Heart right ventricle (tissue), 16 donors: ENCODE data around the gene RTP2. TPM values are rescaled to one million over a fixed set of nuclear protein-coding genes. Genes with fewer than 3 reads are reported as not detected.

ENCODE experiments used
- ATAC-seq, 8 donors: fragments of 200-7000 bp; cut with Tn5 transposase; one replicate each; pipeline ENCODE4 v1.9.1; 2020; ENCODE audit warnings: mild to moderate bottlenecking in 8 of 8, moderate library complexity in 8 of 8, moderate number of reproducible peaks in 1 of 8
- DNase-seq, 2 donors: peaks; one replicate each; pipeline ENCODE4 v3.0.0-alpha.2; 2020
- H3K27ac ChIP-seq, 10 donors: fragments of 200-600 bp; sonication (generic) in 2 of 10; one replicate each; pipeline versions ENCODE4 v1.5.0 to v1.8.0; 2020 to 2022; ENCODE audit warnings: mild to moderate bottlenecking in 3 of 10
- H3K27me3 ChIP-seq, 7 donors: fragments of 200-600 bp; one replicate each; pipeline ENCODE4 v1.8.0; 2021 to 2022; ENCODE audit warnings: mild to moderate bottlenecking in 2 of 7
- H3K36me3 ChIP-seq, 9 donors: fragments of 200-600 bp; sonication (generic) in 1 of 9; one replicate each; pipeline versions ENCODE4 v1.5.0 to v1.8.0; 2020 to 2022; ENCODE audit warnings: mild to moderate bottlenecking in 2 of 9
- H3K4me1 ChIP-seq, 9 donors: fragments of 200-600 bp; sonication (generic) in 1 of 9; one replicate each; pipeline versions ENCODE4 v1.5.0 to v1.8.0; 2020 to 2022; ENCODE audit warnings: mild to moderate bottlenecking in 4 of 9
- H3K4me3 ChIP-seq, 10 donors: fragments of 200-600 bp; sonication (generic) in 2 of 10; one replicate each; pipeline versions ENCODE4 v1.5.0 to v1.8.0; 2020 to 2022; ENCODE audit warnings: mild to moderate bottlenecking in 7 of 10, moderate library complexity in 2 of 10
- H3K9me3 ChIP-seq, 11 donors: fragments of 200-600 bp in 10 of 11; sonication (generic) in 2 of 11; one replicate each; pipeline versions ENCODE4 v1.5.0 to v1.8.0; 2013 to 2022; ENCODE audit warnings: mild to moderate bottlenecking in 2 of 11, control low read depth in 1 of 11, moderate library complexity in 1 of 11
- CTCF ChIP-seq, 9 donors: fragments of 200-600 bp; sonication (generic) in 2 of 9; IDR thresholded peaks; one replicate each; pipeline versions ENCODE4 v1.5.0 to v1.8.0; 2021 to 2022; ENCODE audit warnings: antibody characterized with exemption in 9 of 9, mild to moderate bottlenecking in 5 of 9, moderate library complexity in 1 of 9
- WGBS, 2 donors: extraction: QIAGEN DNeasy Blood & Tissue Kit; methylation state at CpG; one replicate each; pipeline ENCODE4 v1.1.7; 2013; ENCODE audit warnings: inconsistent platforms in 1 of 2; 5-methylcytosine and 5-hydroxymethylcytosine counted together
- intact Hi-C, 10 donors: fragments of 100-400 bp; cut with DNase I; formaldehyde crosslinking; loops; one replicate each; pipeline versions ENCODE4 v1.11.1 to v1.14.2; 2022
- polyA plus RNA-seq, 2 donors: library from polyadenylated mRNA; stranded (reverse); fragments of 200-250 nt; gene quantifications; one replicate each; pipeline ENCODE4 v1.2.3, GENCODE V29; 2013
- total RNA-seq, 10 donors: library from RNA; stranded (reverse); fragmentation: NEBNext Ultra II Directional in 3 of 10; extraction: Animal tissue kit (Norgen Biotek cat#: 25700) in 3 of 10; gene quantifications; one replicate each; pipeline versions ENCODE4 v1.2.1 to v1.2.4, GENCODE V29; 2021 to 2023
- donor health status: Arrhythmogenic right ventricular cardiomyopathy.
- donor health status: ischemic (EF 13 %, LVEDD 7.1; RV severe dilation, severe dysfunction).
- donor health status: healthy with polysubstance abuse.
- donor health status: DM: no; HTN: yes; CAD: no.
- donor health status: DM: no; HTN: no; CAD: no.
- donor health status: ischemic (EF 25% LVEDD 6.9; RV normal size, moderate dysfunction).
- donor health status: ischemic (EF 25% LVEDD 5.7; RV mildly dilated, moderate dysfunction).
- donor health status: healthy.
- donor health status: DM: yes; HTN: yes; CAD: no.
- donor health status: Ischemic cardiomyopathy.
- donor health status: ischemic (EF 35%, LVEDD 5.7; RV mildly dilated, moderate dysfunction).
- donor health status: nonischemic (EF 11% LVEDD 7.7; RV severe dilation, severe dysfunction).
- donor health status: DM: yes; HTN: yes; CAD: no.
- donor health status: PGD.
- donor health status: ischemic (EF 29% LVEDD 5.4; RV normal size, mild dysfunction).
- donor health status: nonischemic (EF 23%, LVEDD 6.1; RV moderate dilation, normal function).

The RTP2 gene
- total and polyA plus RNA-seq, 12 donors = not detected

GRCh38 chr3:187737006-187737367 lies 34.6 kb upstream of the RTP2 start:
- DNase-seq (no peak), ATAC-seq (no peak)
- WGBS, 2 donors = 45 to 49% methylated on average over 4 of the region's 4 CpGs
- H3K9me3 ChIP-seq = no peaks in the 10 kb centered on the region
- peaks cover 9 to 62% (median 42%) of the 10 kb centered on the region in 9 donors for H3K4me1 ChIP-seq
- peaks cover 0 to 28% (median 9%) of the 10 kb centered on the region in 9 donors for H3K36me3 ChIP-seq
- H3K4me3 ChIP-seq = peak overlapping the region in 9 of 10 donors; percentile 51 to 95 (median 74)
- H3K27ac ChIP-seq = peak overlapping the region; percentile 85 to 100 (median 99)
- no peaks in the 10 kb centered on the region for H3K27me3 ChIP-seq
- TF ChIP-seq CTCF (IDR thresholded peaks at IDR 0.05) = no peak
- intact Hi-C loops = loop anchor here in 4 of 10 donors (5.0 to 10.0 kb wide), 3 partner anchors 1215 to 1410 kb away; no protein-coding TSS in a partner anchor

GRCh38 chr3:187736418-187736871 lies 34.1 kb upstream of the RTP2 start:
- intact Hi-C loops = loop anchor here in 4 of 10 donors (5.0 to 10.0 kb wide), 3 partner anchors 1216 to 1411 kb away; no protein-coding TSS in a partner anchor
- TF ChIP-seq CTCF (IDR thresholded peaks at IDR 0.05) = no peak
- H3K4me1 ChIP-seq = peaks cover 14 to 63% (median 43%) of the 10 kb centered on the region in 9 donors
- H3K27me3 ChIP-seq = no peaks in the 10 kb centered on the region
- H3K4me3 ChIP-seq = peak overlapping the region in 9 of 10 donors; percentile 51 to 95 (median 74)
- DNase-seq (peak in 1 of 2 donors; percentile 62), ATAC-seq (no peak)
- 47 to 48% methylated on average over 8 of the region's 8 CpGs for WGBS, 2 donors
- H3K27ac ChIP-seq = peak overlapping the region; percentile 85 to 100 (median 99)
- no peaks in the 10 kb centered on the region for H3K9me3 ChIP-seq
- peaks cover 0 to 33% (median 13%) of the 10 kb centered on the region in 9 donors for H3K36me3 ChIP-seq

- DNase-seq = no peak
- H3K27ac ChIP-seq = peak overlapping the region; percentile 85 to 100 (median 99)
- ATAC-seq = no peak
- intact Hi-C loops = loop anchor here in 4 of 10 donors (5.0 to 10.0 kb wide), 3 partner anchors 1216 to 1411 kb away; no protein-coding TSS in a partner anchor
- peaks cover 15 to 68% (median 49%) of the 10 kb centered on the region in 9 donors for H3K4me1 ChIP-seq
- peaks cover 0 to 39% (median 19%) of the 10 kb centered on the region in 9 donors for H3K36me3 ChIP-seq
- no peaks in the 10 kb centered on the region for H3K9me3 ChIP-seq
- no peaks in the 10 kb centered on the region for H3K27me3 ChIP-seq
- peak overlapping the region in 7 of 10 donors; percentile 51 to 95 (median 75) for H3K4me3 ChIP-seq
- TF ChIP-seq CTCF (IDR thresholded peaks at IDR 0.05) = no peak
- 31 to 35% methylated on average over 3 of the region's 3 CpGs for WGBS, 2 donors
Measured at GRCh38 chr3:187735837-187736236, 33.5 kb upstream of the RTP2 start.

- no peak for ATAC-seq
- Histone ChIP-seq H3K4me1 (peaks cover 11 to 68% (median 47%) of the 10 kb centered on the region in 9 donors), H3K9me3 (no peaks in the 10 kb centered on the region), H3K27me3 (no peaks in the 10 kb centered on the region), H3K36me3 (peaks cover 0 to 44% (median 24%) of the 10 kb centered on the region in 9 donors), H3K4me3 (peak overlapping the region in 3 of 10 donors; percentile 78 to 95 (median 82)), H3K27ac (peak overlapping the region; percentile 85 to 100 (median 99))
- WGBS, 2 donors = 81 to 87% methylated on average over 3 of the region's 3 CpGs
- no peak for TF ChIP-seq CTCF (IDR thresholded peaks at IDR 0.05)
- intact Hi-C loops = loop anchor here in 4 of 10 donors (5.0 to 10.0 kb wide), 3 partner anchors 1217 to 1412 kb away; no protein-coding TSS in a partner anchor
- no peak for DNase-seq
Measured at GRCh38 chr3:187735383-187735782, 33.0 kb upstream of the RTP2 start.
